C4-2B (cell line): ENCODE data around the gene PLK5.

Experiments
- CTCF ChIP-seq: fragments of 450-650 bp; conservative IDR thresholded peaks from 2 replicates; pipeline ENCODE4 v1.5.1; 2017; ENCODE audit warnings: mild to moderate bottlenecking
- ZFX ChIP-seq: fragments of 450-650 bp; IDR thresholded peaks from 2 replicates; pipeline ENCODE4 v1.6.1; 2017

GRCh38 chr19:1522061-1522460, 1.8 kb upstream of the PLK5 start:
- TF ChIP-seq CTCF (no peak), ZFX (no peak)
